Measurements from ENCODE around the gene ZFHX3. TPM values are rescaled to one million over a fixed set of nuclear protein-coding genes. Genes with fewer than 3 reads are reported as not detected.

The ZFHX3 gene
- total and polyA plus RNA-seq, 2 experiments from 2014 or later = 2.8 to 3.9 TPM

DNA sequence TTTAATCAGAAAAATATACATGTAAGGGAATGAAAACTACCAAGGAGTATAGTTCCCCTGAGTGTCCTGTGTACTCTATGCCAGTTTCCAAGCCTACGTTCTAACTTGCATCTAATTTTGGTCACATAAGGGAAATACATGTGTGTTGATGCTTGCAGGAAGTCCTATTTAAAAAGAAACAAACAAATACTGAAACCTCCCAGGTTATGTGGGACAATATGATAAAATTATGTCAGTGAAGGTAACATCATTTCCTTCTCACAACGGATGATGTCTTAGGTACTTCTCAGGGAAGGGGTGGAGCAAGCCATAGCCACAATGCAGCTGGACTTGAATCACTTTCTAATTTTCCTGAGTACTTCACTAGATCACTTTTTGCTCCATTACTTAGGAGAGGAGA lies 115.9 kb downstream of the ZFHX3 start:
- peak overlapping the region; percentile 36 for H3K4me2 ChIP-seq (ENCODE audit: unreplicated experiment)
- no peaks in the 10 kb centered on the region for H3K27me3 ChIP-seq (replicated peaks; ENCODE audit: insufficient read depth)
- TF ChIP-seq EZH2 (IDR thresholded peaks at IDR 0.05; ENCODE audit: insufficient read depth, poor library complexity, severe bottlenecking) (no peak), EZH2phosphoT487 (IDR thresholded peaks at IDR 0.05; ENCODE audit: insufficient read depth, low read depth) (no peak)
- no peaks in the 10 kb centered on the region for H3K36me3 ChIP-seq (ENCODE audit: low read depth)
- H3K9me2 ChIP-seq (ENCODE audit: insufficient read depth) = no peaks in the 10 kb centered on the region
- no peak for DNase-seq
- peaks cover 78% of the 10 kb centered on the region for H3K79me2 ChIP-seq (ENCODE audit: insufficient read depth)
- 0 out of 2 replicates have a peak, but pooled peaks cover 3% of the 10 kb centered on the region for H4K20me1 ChIP-seq (ENCODE audit: insufficient read depth)
- no peak overlapping the region for H3K4me3 ChIP-seq
- peak overlapping the region; percentile 37 for H3K27ac ChIP-seq
- peaks cover 14% of the 10 kb centered on the region for H3F3A ChIP-seq (ENCODE audit: insufficient read depth)
- 62 to 73% methylated on average over 2 of the region's 2 CpGs for WGBS, 2 experiments (ENCODE audit: low coverage in 1 of 2, low lambda C conversion rate in 2 of 2, missing lambda C conversion rate in 2 of 2)
- H2AFZ ChIP-seq = no peak overlapping the region
- in situ Hi-C loops (cut with MboI) = no loop called here
- H3K4me1 ChIP-seq (ENCODE audit: insufficient read depth) = peaks cover 22% of the 10 kb centered on the region
- peak overlapping the region; percentile 60 for H3K9ac ChIP-seq
- H3K9me3 ChIP-seq (ENCODE audit: low read depth) = no peaks in the 10 kb centered on the region

DNA sequence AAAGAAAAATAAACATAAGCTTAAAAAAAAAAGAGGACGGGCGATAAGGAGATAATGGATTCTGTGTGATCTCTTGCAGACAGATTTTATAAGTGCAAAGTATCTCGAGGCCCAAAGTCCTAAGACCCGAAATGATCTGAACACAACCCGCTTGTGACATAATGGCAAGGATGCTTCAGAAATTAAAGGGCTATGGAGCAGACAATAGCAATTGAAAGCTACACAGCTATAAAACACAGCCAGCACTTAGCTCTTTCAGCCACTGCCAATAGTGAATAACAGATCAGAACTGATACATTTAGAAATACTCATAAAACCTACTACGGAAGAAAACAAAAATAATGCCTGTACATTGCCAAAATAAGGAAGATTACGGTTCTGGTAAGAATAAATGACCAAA lies 117.5 kb downstream of the ZFHX3 start:
- Histone ChIP-seq H3F3A (ENCODE audit: insufficient read depth) (peaks cover 14% of the 10 kb centered on the region), H2AFZ (no peak overlapping the region), H3K79me2 (ENCODE audit: insufficient read depth) (peaks cover 78% of the 10 kb centered on the region), H3K27ac (no peak overlapping the region), H3K27me3 (replicated peaks; ENCODE audit: insufficient read depth) (no peaks in the 10 kb centered on the region), H3K4me3 (no peak overlapping the region), H3K9me2 (ENCODE audit: insufficient read depth) (no peaks in the 10 kb centered on the region), H3K9ac (no peak overlapping the region), H4K20me1 (ENCODE audit: insufficient read depth) (peaks cover 9% of the 10 kb centered on the region; the same call in 1 of the 2 replicates), H3K4me2 (ENCODE audit: unreplicated experiment) (peak overlapping the region; percentile 39), H3K9me3 (ENCODE audit: low read depth) (no peaks in the 10 kb centered on the region), H3K36me3 (ENCODE audit: low read depth) (no peaks in the 10 kb centered on the region), H3K4me1 (ENCODE audit: insufficient read depth) (peaks cover 22% of the 10 kb centered on the region)
- no peak for DNase-seq
- 89 to 91% methylated on average over 7 of the region's 7 CpGs for WGBS, 2 experiments (ENCODE audit: low coverage in 1 of 2, low lambda C conversion rate in 2 of 2, missing lambda C conversion rate in 2 of 2)
- no peak for TF ChIP-seq EZH2 (IDR thresholded peaks at IDR 0.05; ENCODE audit: insufficient read depth, poor library complexity, severe bottlenecking)
- no peak for TF ChIP-seq EZH2phosphoT487 (IDR thresholded peaks at IDR 0.05; ENCODE audit: insufficient read depth, low read depth)
- in situ Hi-C loops (cut with MboI) = no loop called here

DNA sequence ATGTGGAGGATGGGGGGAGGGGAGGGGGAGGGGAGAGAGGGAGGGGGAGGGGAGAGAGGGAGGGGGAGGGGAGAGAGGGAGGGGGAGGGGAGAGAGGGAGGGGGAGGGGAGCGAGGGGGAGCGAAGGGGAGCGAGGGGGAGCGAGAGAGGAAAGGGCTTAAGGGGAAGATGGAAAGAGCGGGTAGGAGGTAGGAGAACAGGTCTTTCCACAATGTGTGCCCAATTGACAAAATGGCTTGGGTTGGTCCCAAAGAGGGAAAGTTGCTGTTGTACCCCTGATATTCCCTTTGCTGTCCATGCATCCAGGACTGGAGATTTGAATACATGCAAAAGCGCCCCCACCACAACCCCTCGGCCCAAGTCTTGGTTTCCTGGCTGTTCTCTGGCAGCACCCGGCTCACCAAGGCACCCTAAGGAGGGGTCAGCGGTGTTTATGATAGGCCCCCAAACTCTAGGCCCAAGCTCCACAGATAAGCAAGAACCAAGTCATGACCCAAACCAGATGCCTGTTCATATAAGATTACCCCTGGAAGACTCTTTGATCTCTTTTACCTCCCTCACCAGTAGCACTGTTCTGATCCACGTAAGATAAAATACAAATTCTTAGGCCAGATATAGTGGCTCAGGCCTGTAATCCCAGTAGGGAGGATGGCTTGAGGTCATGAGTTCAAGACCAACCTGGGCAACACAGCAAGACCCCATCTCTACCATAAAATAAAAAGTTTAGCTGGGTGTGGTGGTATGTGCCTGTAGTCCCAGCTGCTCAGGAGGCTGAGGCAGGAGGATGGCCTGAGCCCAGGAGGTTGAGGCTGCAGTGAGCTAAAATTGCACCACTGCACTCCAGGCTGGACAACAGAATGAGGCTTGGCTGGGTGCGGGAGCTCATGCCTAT lies 119.6 kb downstream of the ZFHX3 start:
- Histone ChIP-seq H3K27me3 (replicated peaks; ENCODE audit: insufficient read depth) (no peaks in the 10 kb centered on the region), H3K4me1 (ENCODE audit: insufficient read depth) (peaks cover 22% of the 10 kb centered on the region), H3K27ac (no peak overlapping the region), H3F3A (ENCODE audit: insufficient read depth) (peaks cover 14% of the 10 kb centered on the region), H3K9me2 (ENCODE audit: insufficient read depth) (no peaks in the 10 kb centered on the region), H3K4me3 (no peak overlapping the region), H3K9me3 (ENCODE audit: low read depth) (no peaks in the 10 kb centered on the region), H3K4me2 (ENCODE audit: unreplicated experiment) (no peak overlapping the region), H3K9ac (no peak overlapping the region), H4K20me1 (ENCODE audit: insufficient read depth) (peaks cover 9% of the 10 kb centered on the region; the same call in 1 of the 2 replicates), H2AFZ (no peak overlapping the region), H3K79me2 (ENCODE audit: insufficient read depth) (peaks cover 79% of the 10 kb centered on the region), H3K36me3 (ENCODE audit: low read depth) (no peaks in the 10 kb centered on the region)
- no peak for DNase-seq
- in situ Hi-C loops (cut with MboI) = no loop called here
- TF ChIP-seq EZH2phosphoT487 (IDR thresholded peaks at IDR 0.05; ENCODE audit: insufficient read depth, low read depth) (no peak), EZH2 (IDR thresholded peaks at IDR 0.05; ENCODE audit: insufficient read depth, poor library complexity, severe bottlenecking) (no peak)
- 92 to 99% methylated on average over 6 to 11 of the region's 11 CpGs for WGBS, 2 experiments (ENCODE audit: low coverage in 1 of 2, low lambda C conversion rate in 2 of 2, missing lambda C conversion rate in 2 of 2)

DNA sequence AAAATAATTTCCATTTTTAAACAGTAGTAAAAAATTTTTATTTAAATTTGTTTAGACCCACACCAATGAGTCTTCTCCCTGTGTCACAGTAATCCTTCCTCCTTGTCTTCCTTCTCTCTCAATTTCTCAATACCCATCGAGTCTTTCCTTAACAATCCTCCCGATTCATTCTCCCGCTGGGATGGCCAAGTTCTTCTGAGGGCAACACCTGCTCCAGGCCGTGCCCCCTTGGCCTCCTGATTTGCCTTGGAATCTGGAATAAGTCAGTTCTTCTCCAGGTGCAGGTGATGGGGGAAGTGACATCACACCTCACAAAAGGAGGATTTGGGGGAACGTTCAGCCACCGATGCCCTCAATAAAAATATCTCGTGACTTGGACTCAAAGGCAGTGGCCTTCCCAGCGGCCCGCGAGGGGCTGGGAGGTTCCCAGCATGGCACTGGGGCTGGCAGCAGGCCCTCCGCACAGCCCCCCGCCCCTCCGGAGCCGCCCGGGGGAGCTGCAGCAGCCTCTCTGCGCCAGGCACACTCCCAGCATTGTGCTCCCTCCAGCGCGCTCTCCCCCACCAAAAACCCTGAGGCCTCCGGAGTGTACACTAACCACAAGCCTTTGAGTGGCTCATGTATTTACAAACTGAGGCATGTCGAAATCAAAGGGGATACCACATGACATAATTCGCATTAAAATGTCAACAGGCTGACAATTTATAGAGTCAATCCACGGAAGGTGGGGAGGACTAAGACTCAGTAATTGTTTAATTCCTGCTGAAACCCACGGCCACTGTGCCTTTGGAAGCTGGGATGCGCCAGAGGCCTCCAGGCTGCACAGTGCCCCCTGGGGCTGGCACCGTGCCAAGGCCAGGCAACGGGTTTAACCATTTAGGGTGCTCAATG lies 120.5 kb downstream of the ZFHX3 start:
- H3K4me3 ChIP-seq = no peak overlapping the region
- no peak overlapping the region for H3K4me2 ChIP-seq (ENCODE audit: unreplicated experiment)
- no peaks in the 10 kb centered on the region for H3K9me3 ChIP-seq (ENCODE audit: low read depth)
- peaks cover 22% of the 10 kb centered on the region for H3K4me1 ChIP-seq (ENCODE audit: insufficient read depth)
- DNase-seq = peak; percentile 92
- no peak overlapping the region for H3K27ac ChIP-seq
- H4K20me1 ChIP-seq (ENCODE audit: insufficient read depth) = peaks cover 9% of the 10 kb centered on the region; the same call in 1 of the 2 replicates
- H3K36me3 ChIP-seq (ENCODE audit: low read depth) = no peaks in the 10 kb centered on the region
- in situ Hi-C loops (cut with MboI) = no loop called here
- H3K27me3 ChIP-seq (replicated peaks; ENCODE audit: insufficient read depth) = no peaks in the 10 kb centered on the region
- peaks cover 14% of the 10 kb centered on the region for H3F3A ChIP-seq (ENCODE audit: insufficient read depth)
- no peak for TF ChIP-seq EZH2 (IDR thresholded peaks at IDR 0.05; ENCODE audit: insufficient read depth, poor library complexity, severe bottlenecking)
- TF ChIP-seq EZH2phosphoT487 (IDR thresholded peaks at IDR 0.05; ENCODE audit: insufficient read depth, low read depth) = peak; percentile 96
- no peak overlapping the region for H3K9ac ChIP-seq
- H2AFZ ChIP-seq = no peak overlapping the region
- 42 to 46% methylated on average over 20 to 26 of the region's 26 CpGs for WGBS, 2 experiments (ENCODE audit: low coverage in 1 of 2, low lambda C conversion rate in 2 of 2, missing lambda C conversion rate in 2 of 2)
- no peaks in the 10 kb centered on the region for H3K9me2 ChIP-seq (ENCODE audit: insufficient read depth)
- peaks cover 78% of the 10 kb centered on the region for H3K79me2 ChIP-seq (ENCODE audit: insufficient read depth)

All from GM23248 (cell line).